Neural cell (in vitro differentiated cells): ENCODE data around the gene RAB28. TPM values are rescaled to one million over a fixed set of nuclear protein-coding genes. Genes with fewer than 3 reads are reported as not detected.

Experiments used
- H2AFZ ChIP-seq: fragments of 200-600, 300-800 bp; sonication (generic), shearing (Covaris generic); 2 replicates; pipeline ENCODE4 v1.6.0; 2014; ENCODE audit warnings: low read depth, mild to moderate bottlenecking, antibody characterized with exemption, low read length, moderate library complexity
- H3F3A ChIP-seq: fragments of 200-600 bp; shearing (Covaris generic); 2 replicates; pipeline ENCODE4 v1.6.1; 2016; ENCODE audit warnings: mild to moderate bottlenecking, moderate library complexity, mixed read lengths, antibody characterized with exemption, low read length; ENCODE audit not compliant: insufficient read depth, poor library complexity, severe bottlenecking
- H3K27ac ChIP-seq: fragments of 200-600, 300-800 bp; sonication (generic), shearing (Covaris generic); 2 replicates; pipeline ENCODE4 v1.5.1; 2014; ENCODE audit warnings: mild to moderate bottlenecking, low read length, moderate library complexity
- H3K27me3 ChIP-seq: fragments of 300-800, 200-600 bp; sonication (generic), shearing (Covaris generic); 2 replicates; pipeline ENCODE4 v1.6.0; 2014; ENCODE audit warnings: mild to moderate bottlenecking, low read depth, low read length, moderate library complexity; ENCODE audit not compliant: insufficient read depth
- H3K36me3 ChIP-seq: fragments of 300-800, 200-600 bp; sonication (generic), shearing (Covaris generic); 2 replicates; pipeline ENCODE4 v1.5.1; 2014; ENCODE audit warnings: mild to moderate bottlenecking, antibody characterized with exemption, low read length, moderate library complexity; ENCODE audit not compliant: insufficient read depth
- H3K4me2 ChIP-seq: fragments of 300-800, 200-600 bp; sonication (generic), shearing (Covaris generic); 2 replicates; pipeline ENCODE4 v1.6.0; 2014; ENCODE audit warnings: mild to moderate bottlenecking, low read length
- H3K4me3 ChIP-seq: fragments of 300-800, 200-600 bp; sonication (generic), shearing (Covaris generic); 2 replicates; pipeline ENCODE4 v1.5.1; 2014; ENCODE audit warnings: mild to moderate bottlenecking, low read length, moderate library complexity
- H3K79me2 ChIP-seq: fragments of 200-600 bp; shearing (Covaris generic); replicated peaks from 2 replicates; pipeline ENCODE4 v1.6.0; 2014; ENCODE audit warnings: mild to moderate bottlenecking, low read length, moderate library complexity; ENCODE audit not compliant: insufficient read depth
- H3K9ac ChIP-seq: fragments of 300-800, 200-600 bp; sonication (generic), shearing (Covaris generic); 2 replicates; pipeline ENCODE4 v1.6.1; 2016; ENCODE audit warnings: mild to moderate bottlenecking, low read length, mixed read lengths
- H3K9me2 ChIP-seq: fragments of 200-600 bp; shearing (Covaris generic); 2 replicates; pipeline ENCODE4 v1.6.1; 2016; ENCODE audit warnings: mild to moderate bottlenecking, low read length, mixed read lengths; ENCODE audit not compliant: insufficient read depth
- H3K9me3 ChIP-seq: fragments of 200-600, 300-800 bp; sonication (generic), shearing (Covaris generic); 2 replicates; pipeline ENCODE4 v1.6.1; 2016; ENCODE audit warnings: mild to moderate bottlenecking, mixed run types, low read length, moderate library complexity, mixed read lengths
- H4K20me1 ChIP-seq: fragments of 200-600 bp; shearing (Covaris generic); 2 replicates; pipeline ENCODE4 v1.6.1; 2016; ENCODE audit warnings: mild to moderate bottlenecking, mixed run types; ENCODE audit not compliant: insufficient read depth
- CTCF ChIP-seq: fragments of 450-650 bp; IDR thresholded peaks from 2 replicates; pipeline ENCODE4 v1.5.1; 2014; ENCODE audit warnings: antibody characterized with exemption, mild to moderate bottlenecking, moderate library complexity; ENCODE audit not compliant: poor library complexity, severe bottlenecking
- EP300 ChIP-seq: fragments of 450-650 bp; conservative IDR thresholded peaks from 2 replicates; pipeline ENCODE4 v1.6.1; 2014; ENCODE audit warnings: antibody characterized with exemption, mild to moderate bottlenecking, moderate library complexity; ENCODE audit not compliant: poor library complexity, severe bottlenecking
- EZH2 ChIP-seq: fragments of 200-600, 300-800 bp; shearing (Covaris generic), sonication (generic); IDR thresholded peaks from 2 replicates; pipeline ENCODE4 v1.6.1; 2014; ENCODE audit warnings: antibody characterized with exemption, low read length, borderline replicate concordance, mild to moderate bottlenecking; ENCODE audit not compliant: insufficient read depth, poor library complexity, severe bottlenecking
- MXI1 ChIP-seq: fragments of 450-650 bp; conservative IDR thresholded peaks from 2 replicates; pipeline ENCODE4 v1.6.1; 2014; ENCODE audit warnings: antibody characterized with exemption, mild to moderate bottlenecking; ENCODE audit not compliant: poor library complexity, severe bottlenecking
- POLR2AphosphoS5 ChIP-seq: IDR thresholded peaks from 2 replicates; pipeline ENCODE4 v1.6.1; 2012
- RAD21 ChIP-seq: fragments of 450-650 bp; conservative IDR thresholded peaks from 2 replicates; pipeline ENCODE4 v1.6.1; 2014; ENCODE audit warnings: antibody characterized with exemption, mild to moderate bottlenecking, moderate library complexity
- REST ChIP-seq: IDR thresholded peaks from 2 replicates; pipeline ENCODE4 v1.6.1; 2012; ENCODE audit warnings: borderline replicate concordance
- SMC3 ChIP-seq: fragments of 450-650 bp; conservative IDR thresholded peaks from 2 replicates; pipeline ENCODE4 v1.6.1; 2014; ENCODE audit warnings: antibody characterized with exemption, mild to moderate bottlenecking, moderate library complexity; ENCODE audit not compliant: poor library complexity
- TAF1 ChIP-seq: IDR thresholded peaks from 2 replicates; pipeline ENCODE4 v1.6.1; 2012; ENCODE audit warnings: low read depth
- polyA plus RNA-seq: library from polyadenylated mRNA; depleted of rRNA; stranded (reverse); fragments of >200 nt; gene quantifications from 2 replicates; pipeline ENCODE4 v1.2.3, GENCODE V29; 2014

Gene RAB28
- polyA plus RNA-seq, 1 donor from 2014 or later = 60.7 TPM

GRCh38 chr4:13461191-13461905 lies 22.8 kb downstream of the RAB28 start:
- H3K4me2 ChIP-seq = no peak overlapping the region
- TF ChIP-seq CTCF = no peak
- H3K9ac ChIP-seq = no peak overlapping the region
- H4K20me1 ChIP-seq = no peaks in the 10 kb centered on the region
- H2AFZ ChIP-seq = no peak overlapping the region
- H3F3A ChIP-seq = no peaks in the 10 kb centered on the region
- H3K27me3 ChIP-seq = no peaks in the 10 kb centered on the region
- no peaks in the 10 kb centered on the region for H3K9me2 ChIP-seq
- H3K27ac ChIP-seq = no peak overlapping the region
- H3K4me3 ChIP-seq = no peak overlapping the region
- H3K79me2 ChIP-seq = peaks cover 19% of the 10 kb centered on the region
- no peaks in the 10 kb centered on the region for H3K36me3 ChIP-seq
- H3K9me3 ChIP-seq = no peaks in the 10 kb centered on the region

- H3K27me3 ChIP-seq = no peaks in the 10 kb centered on the region
- H3K9me3 ChIP-seq = no peaks in the 10 kb centered on the region
- no peak overlapping the region for H3K4me3 ChIP-seq
- no peaks in the 10 kb centered on the region for H3F3A ChIP-seq
- no peak overlapping the region for H3K4me2 ChIP-seq
- no peak overlapping the region for H2AFZ ChIP-seq
- H3K79me2 ChIP-seq = no peaks in the 10 kb centered on the region
- no peaks in the 10 kb centered on the region for H3K9me2 ChIP-seq
- no peaks in the 10 kb centered on the region for H4K20me1 ChIP-seq
- no peak overlapping the region for H3K9ac ChIP-seq
- no peak overlapping the region for H3K27ac ChIP-seq
- TF ChIP-seq SMC3 (no peak), TAF1 (no peak), REST (no peak), MXI1 (no peak), EP300 (no peak), POLR2AphosphoS5 (no peak), EZH2 (no peak), RAD21 (no peak)
- H3K36me3 ChIP-seq = no peaks in the 10 kb centered on the region
Observed at GRCh38 chr4:13455411-13455810, 28.7 kb downstream of the RAB28 start.

- Histone ChIP-seq H4K20me1 (no peaks in the 10 kb centered on the region), H3K4me3 (no peak overlapping the region), H2AFZ (no peak overlapping the region), H3K79me2 (no peaks in the 10 kb centered on the region), H3F3A (no peaks in the 10 kb centered on the region), H3K9ac (no peak overlapping the region), H3K27ac (no peak overlapping the region), H3K4me2 (no peak overlapping the region), H3K36me3 (no peaks in the 10 kb centered on the region), H3K9me2 (no peaks in the 10 kb centered on the region), H3K9me3 (no peaks in the 10 kb centered on the region), H3K27me3 (no peaks in the 10 kb centered on the region)
- TF ChIP-seq EP300 = no peak
- no peak for TF ChIP-seq REST
Observed at GRCh38 chr4:13454786-13455185, 29.4 kb downstream of the RAB28 start.
